Neural crest cell (in vitro differentiated cells): ENCODE results near the gene LMAN1L. TPM values are rescaled to one million over a fixed set of nuclear protein-coding genes. Genes with fewer than 3 reads are reported as not detected.

Source experiments
- DNase-seq: peaks from one replicate; pipeline ENCODE4 v3.0.0; 2021; ENCODE audit warnings: low read depth, mixed read lengths, low spot score
- H3K27ac Mint-ChIP-seq: one replicate; pipeline ENCODE4 v1.8.0; 2021; ENCODE audit warnings: mild to moderate bottlenecking, mixed read lengths; ENCODE audit not compliant: unreplicated experiment
- H3K27me3 Mint-ChIP-seq: 2 replicates; pipeline ENCODE4 v1.8.0; 2021; ENCODE audit warnings: low read depth, mild to moderate bottlenecking, mixed read lengths
- H3K36me3 Mint-ChIP-seq: 2 replicates; pipeline ENCODE4 v1.8.0; 2021; ENCODE audit warnings: low read depth, mild to moderate bottlenecking, mixed read lengths
- H3K4me1 Mint-ChIP-seq: 2 replicates; pipeline ENCODE4 v1.8.0; 2021; ENCODE audit warnings: mixed read lengths
- H3K4me3 Mint-ChIP-seq: one replicate; pipeline ENCODE4 v1.8.0; 2021; ENCODE audit warnings: mild to moderate bottlenecking, mixed read lengths
- H3K9me3 Mint-ChIP-seq: 2 replicates; pipeline ENCODE4 v1.8.0; 2021; ENCODE audit warnings: mixed read lengths
- total RNA-seq: library from RNA; stranded (reverse); gene quantifications from 2 replicates; pipeline ENCODE4 v1.2.1, GENCODE V29; 2021
- TF ChIP-seq, protein P1 (sequence below): fragments of 200-600 bp; sonication (generic); conservative IDR thresholded peaks from 2 replicates; pipeline ENCODE4 v1.5.0; 2021; ENCODE audit warnings: antibody characterized with exemption, mild to moderate bottlenecking

Gene LMAN1L
- total RNA-seq, 1 donor from 2014 or later = not detected

DNA sequence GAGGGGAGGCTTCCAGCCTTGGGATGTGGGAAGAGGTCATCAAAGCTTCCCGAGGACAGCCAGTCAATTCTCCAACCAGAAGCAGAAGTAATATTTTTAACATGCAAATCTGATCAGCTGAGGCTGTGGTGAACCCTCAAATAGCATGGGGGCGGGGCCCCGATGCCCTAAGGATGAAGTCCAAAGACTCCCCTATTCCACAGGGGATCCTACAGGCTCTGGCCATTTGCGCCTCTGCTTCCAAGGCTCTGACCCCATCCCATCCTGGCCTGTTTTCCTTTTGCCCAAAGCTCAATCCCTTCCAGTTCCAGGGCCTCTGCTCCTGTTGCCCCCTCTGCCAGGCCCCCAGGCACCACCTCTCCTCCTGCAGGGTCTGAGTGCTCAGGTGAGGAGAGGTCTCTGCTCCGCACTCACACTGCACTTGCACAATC lies 37.5 kb upstream of the LMAN1L start:
- no peaks in the 10 kb centered on the region for H3K36me3 Mint-ChIP-seq
- H3K9me3 Mint-ChIP-seq = no peaks in the 10 kb centered on the region
- TF ChIP-seq, protein P1, sequence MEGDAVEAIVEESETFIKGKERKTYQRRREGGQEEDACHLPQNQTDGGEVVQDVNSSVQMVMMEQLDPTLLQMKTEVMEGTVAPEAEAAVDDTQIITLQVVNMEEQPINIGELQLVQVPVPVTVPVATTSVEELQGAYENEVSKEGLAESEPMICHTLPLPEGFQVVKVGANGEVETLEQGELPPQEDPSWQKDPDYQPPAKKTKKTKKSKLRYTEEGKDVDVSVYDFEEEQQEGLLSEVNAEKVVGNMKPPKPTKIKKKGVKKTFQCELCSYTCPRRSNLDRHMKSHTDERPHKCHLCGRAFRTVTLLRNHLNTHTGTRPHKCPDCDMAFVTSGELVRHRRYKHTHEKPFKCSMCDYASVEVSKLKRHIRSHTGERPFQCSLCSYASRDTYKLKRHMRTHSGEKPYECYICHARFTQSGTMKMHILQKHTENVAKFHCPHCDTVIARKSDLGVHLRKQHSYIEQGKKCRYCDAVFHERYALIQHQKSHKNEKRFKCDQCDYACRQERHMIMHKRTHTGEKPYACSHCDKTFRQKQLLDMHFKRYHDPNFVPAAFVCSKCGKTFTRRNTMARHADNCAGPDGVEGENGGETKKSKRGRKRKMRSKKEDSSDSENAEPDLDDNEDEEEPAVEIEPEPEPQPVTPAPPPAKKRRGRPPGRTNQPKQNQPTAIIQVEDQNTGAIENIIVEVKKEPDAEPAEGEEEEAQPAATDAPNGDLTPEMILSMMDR = no peak
- H3K27ac Mint-ChIP-seq = no peak overlapping the region
- H3K4me3 Mint-ChIP-seq = peak overlapping the region; percentile 7
- H3K4me1 Mint-ChIP-seq = peaks cover 68% of the 10 kb centered on the region
- H3K27me3 Mint-ChIP-seq = peaks cover 4% of the 10 kb centered on the region
- no peak for DNase-seq

DNA sequence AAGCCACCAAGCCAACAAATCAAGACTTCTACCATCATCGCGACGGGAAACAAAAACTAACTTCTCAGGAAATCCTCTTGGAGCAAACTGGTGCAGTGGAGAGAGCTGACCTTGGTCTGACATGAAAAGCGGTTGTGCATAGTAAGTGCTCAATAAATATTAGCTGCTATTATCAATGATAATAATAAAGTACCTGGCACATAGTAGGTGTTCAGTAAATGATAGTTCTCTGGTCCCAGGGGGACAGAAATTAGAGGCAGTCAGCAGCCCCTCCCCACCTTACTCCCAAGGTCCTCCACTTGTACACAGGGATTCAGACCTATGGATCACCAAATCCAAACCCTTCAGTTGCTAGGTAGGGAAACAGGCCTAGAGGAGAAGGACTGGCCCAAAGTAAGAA lies 36.7 kb upstream of the LMAN1L start:
- H3K4me1 Mint-ChIP-seq = peaks cover 74% of the 10 kb centered on the region
- TF ChIP-seq, protein P1 = no peak
- H3K36me3 Mint-ChIP-seq = no peaks in the 10 kb centered on the region
- peaks cover 3% of the 10 kb centered on the region for H3K27me3 Mint-ChIP-seq
- H3K4me3 Mint-ChIP-seq = peak overlapping the region; percentile 34
- no peaks in the 10 kb centered on the region for H3K9me3 Mint-ChIP-seq
- H3K27ac Mint-ChIP-seq = no peak overlapping the region
- no peak for DNase-seq

DNA sequence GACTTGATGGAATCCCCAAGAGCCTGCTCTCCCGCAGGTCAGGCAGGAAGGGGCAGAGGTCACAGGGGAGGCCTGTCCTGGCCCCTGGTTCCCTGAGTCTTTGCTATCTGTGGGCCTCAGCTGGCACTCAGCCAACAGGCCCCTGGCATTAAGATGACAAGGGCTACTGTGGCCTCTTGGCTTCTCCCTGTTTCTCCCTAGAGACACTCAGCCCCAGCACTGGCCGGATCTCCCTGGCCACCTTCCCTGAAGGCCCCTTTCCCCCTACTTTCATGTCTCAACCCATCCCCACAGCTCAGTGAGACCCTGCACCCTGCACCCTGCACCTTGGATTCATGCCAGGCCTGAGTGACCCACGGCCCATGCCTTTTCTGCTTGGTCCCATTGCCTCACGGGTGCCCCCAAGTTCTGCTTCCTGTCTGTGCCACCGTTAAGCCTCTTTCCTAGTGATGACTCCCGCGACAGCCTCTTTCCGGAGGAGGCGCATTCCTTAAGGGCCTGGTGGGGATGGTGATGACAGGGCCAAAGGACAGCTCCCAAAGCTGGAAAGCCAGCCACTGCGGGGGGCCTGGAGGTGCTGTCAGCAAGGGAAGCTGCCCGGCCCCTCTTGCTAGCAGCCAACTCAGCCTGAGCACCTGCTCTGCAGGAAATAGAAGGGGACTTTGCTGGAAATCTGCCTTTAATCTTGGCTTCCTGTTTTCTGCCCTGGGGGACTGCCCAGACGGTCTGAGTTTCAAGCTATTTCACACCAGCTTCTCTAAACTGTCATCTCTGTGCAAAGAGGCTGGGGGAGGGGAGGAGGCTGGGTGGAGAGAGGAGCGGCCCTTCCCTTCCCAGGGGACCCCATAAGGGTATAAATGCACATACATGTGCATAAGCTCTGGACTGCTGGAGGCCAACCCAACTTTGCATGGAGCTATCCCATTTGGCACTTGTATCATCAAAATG lies 35.5 kb upstream of the LMAN1L start:
- peak overlapping the region; percentile 88 for H3K27ac Mint-ChIP-seq
- H3K4me3 Mint-ChIP-seq = peak overlapping the region; percentile 65
- peaks cover 3% of the 10 kb centered on the region for H3K27me3 Mint-ChIP-seq
- H3K9me3 Mint-ChIP-seq = no peaks in the 10 kb centered on the region
- H3K4me1 Mint-ChIP-seq = peaks cover 70% of the 10 kb centered on the region
- no peaks in the 10 kb centered on the region for H3K36me3 Mint-ChIP-seq
- TF ChIP-seq, protein P1 = no peak
- DNase-seq = no peak

DNA sequence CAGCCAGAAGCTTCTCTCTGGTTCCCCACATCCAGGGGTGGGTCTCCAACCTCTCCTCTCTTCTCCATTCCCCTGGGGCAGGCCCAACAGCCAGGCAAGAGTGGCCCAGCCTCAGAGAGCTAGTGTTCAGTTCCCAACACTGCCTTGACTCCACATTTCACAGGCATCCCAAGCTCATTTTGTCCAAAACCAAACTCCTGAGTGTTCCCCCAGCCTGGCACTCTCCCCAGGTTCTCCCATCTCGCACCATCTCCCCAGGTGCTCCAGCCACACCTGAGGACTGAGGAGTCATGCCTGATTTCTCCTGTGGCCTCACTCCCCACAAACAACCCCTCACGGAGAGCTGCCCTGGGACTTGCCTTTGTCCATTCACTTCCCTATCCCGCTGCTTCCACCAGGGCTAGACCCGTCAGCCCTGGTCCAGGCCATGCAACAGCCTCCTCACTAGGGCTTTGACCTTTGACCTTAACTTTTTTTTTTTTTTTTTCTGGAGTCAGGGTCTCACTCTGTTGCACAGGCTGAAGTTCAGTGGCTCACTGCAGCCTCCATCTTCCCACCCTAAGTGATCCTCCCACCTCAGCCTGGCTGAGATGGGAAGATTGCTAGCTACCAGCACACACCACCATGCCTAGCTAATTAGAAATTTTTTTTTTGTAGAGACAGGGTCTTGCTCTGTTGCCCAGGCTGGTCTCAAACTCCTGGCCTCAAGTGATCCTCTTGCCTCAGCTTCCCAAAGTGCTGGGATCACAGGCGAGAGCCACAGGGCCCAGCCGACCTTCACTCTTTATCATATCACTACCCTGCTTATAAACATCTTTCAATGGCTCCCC lies 34.7 kb upstream of the LMAN1L start:
- no peaks in the 10 kb centered on the region for H3K36me3 Mint-ChIP-seq
- TF ChIP-seq, protein P1 = no peak
- H3K4me3 Mint-ChIP-seq = peak overlapping the region; percentile 65
- DNase-seq = no peak
- peaks cover 68% of the 10 kb centered on the region for H3K4me1 Mint-ChIP-seq
- peaks cover 3% of the 10 kb centered on the region for H3K27me3 Mint-ChIP-seq
- H3K9me3 Mint-ChIP-seq = no peaks in the 10 kb centered on the region
- H3K27ac Mint-ChIP-seq = peak overlapping the region; percentile 16

DNA sequence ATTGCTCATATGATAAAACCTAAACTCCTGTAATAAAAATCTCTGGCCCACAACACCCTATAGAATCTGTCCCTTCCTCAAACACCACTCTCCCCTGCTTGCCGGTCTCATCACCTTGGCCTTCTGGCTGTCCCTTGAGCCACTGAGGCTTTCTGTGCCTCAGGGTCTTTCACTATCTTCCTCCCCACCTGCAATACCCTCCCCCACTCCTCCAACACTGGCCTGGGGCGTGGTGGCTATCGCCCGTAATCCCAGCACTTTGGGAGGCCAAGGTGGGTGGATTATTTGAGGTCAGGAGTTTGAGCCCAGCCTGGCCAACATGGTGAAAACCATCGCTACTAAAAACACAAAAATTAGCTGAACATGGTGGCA lies 34.0 kb upstream of the LMAN1L start:
- peak overlapping the region; percentile 16 for H3K27ac Mint-ChIP-seq
- H3K4me1 Mint-ChIP-seq = peaks cover 70% of the 10 kb centered on the region
- H3K36me3 Mint-ChIP-seq = no peaks in the 10 kb centered on the region
- peaks cover 3% of the 10 kb centered on the region for H3K27me3 Mint-ChIP-seq
- DNase-seq = no peak
- TF ChIP-seq, protein P1 = no peak
- H3K9me3 Mint-ChIP-seq = no peaks in the 10 kb centered on the region
- H3K4me3 Mint-ChIP-seq = peak overlapping the region; percentile 65
